ENCODE results near the gene NCKAP5.

The NCKAP5 gene

GRCh38 chr2:133568598-133568997, 335 bp upstream of the NCKAP5 start:
- H3K27ac ChIP-seq = no peak overlapping the region
- TF ChIP-seq, protein P1, sequence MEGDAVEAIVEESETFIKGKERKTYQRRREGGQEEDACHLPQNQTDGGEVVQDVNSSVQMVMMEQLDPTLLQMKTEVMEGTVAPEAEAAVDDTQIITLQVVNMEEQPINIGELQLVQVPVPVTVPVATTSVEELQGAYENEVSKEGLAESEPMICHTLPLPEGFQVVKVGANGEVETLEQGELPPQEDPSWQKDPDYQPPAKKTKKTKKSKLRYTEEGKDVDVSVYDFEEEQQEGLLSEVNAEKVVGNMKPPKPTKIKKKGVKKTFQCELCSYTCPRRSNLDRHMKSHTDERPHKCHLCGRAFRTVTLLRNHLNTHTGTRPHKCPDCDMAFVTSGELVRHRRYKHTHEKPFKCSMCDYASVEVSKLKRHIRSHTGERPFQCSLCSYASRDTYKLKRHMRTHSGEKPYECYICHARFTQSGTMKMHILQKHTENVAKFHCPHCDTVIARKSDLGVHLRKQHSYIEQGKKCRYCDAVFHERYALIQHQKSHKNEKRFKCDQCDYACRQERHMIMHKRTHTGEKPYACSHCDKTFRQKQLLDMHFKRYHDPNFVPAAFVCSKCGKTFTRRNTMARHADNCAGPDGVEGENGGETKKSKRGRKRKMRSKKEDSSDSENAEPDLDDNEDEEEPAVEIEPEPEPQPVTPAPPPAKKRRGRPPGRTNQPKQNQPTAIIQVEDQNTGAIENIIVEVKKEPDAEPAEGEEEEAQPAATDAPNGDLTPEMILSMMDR (IDR thresholded peaks at IDR 0.05; ENCODE audit: low read depth, low read length, missing control alignments) = no peak
- peak overlapping the region; percentile 48 for H3K4me3 ChIP-seq (ENCODE audit: low read depth, low read length)
- no peak for DNase-seq
- no peaks in the 10 kb centered on the region for H3K27me3 ChIP-seq (replicated peaks)
- in situ Hi-C loops (cut with HindIII; ENCODE audit: low pct_ligation_motif_present, low sequenced_read_pairs) = no loop called here
- H3K36me3 ChIP-seq (replicated peaks) = no peaks in the 10 kb centered on the region

- in situ Hi-C loops (cut with HindIII; ENCODE audit: low pct_ligation_motif_present, low sequenced_read_pairs) = no loop called here
- no peak for DNase-seq
- H3K27me3 ChIP-seq (replicated peaks) = no peaks in the 10 kb centered on the region
- TF ChIP-seq, protein P1 (IDR thresholded peaks at IDR 0.05; ENCODE audit: low read depth, low read length, missing control alignments) = no peak
- no peak overlapping the region for H3K4me3 ChIP-seq (ENCODE audit: low read depth, low read length)
- H3K27ac ChIP-seq = no peak overlapping the region
- no peaks in the 10 kb centered on the region for H3K36me3 ChIP-seq (replicated peaks)
These were observed 5.7 kb downstream of the NCKAP5 start for GRCh38 chr2:133562558-133562957.

GRCh38 chr2:133561045-133561852, 7.0 kb downstream of the NCKAP5 start:
- DNase-seq = peak; percentile 65
- no peak overlapping the region for H3K4me3 ChIP-seq (ENCODE audit: low read depth, low read length)
- in situ Hi-C loops (cut with HindIII; ENCODE audit: low pct_ligation_motif_present, low sequenced_read_pairs) = no loop called here

GRCh38 chr2:133557614-133558013, 10.6 kb downstream of the NCKAP5 start:
- no peaks in the 10 kb centered on the region for H3K36me3 ChIP-seq (replicated peaks)

More at GRCh38 chr2:133561045-133561852, 7.0 kb downstream of the NCKAP5 start:
- no peak overlapping the region for H3K27ac ChIP-seq
- H3K36me3 ChIP-seq (replicated peaks) = no peaks in the 10 kb centered on the region
- no peaks in the 10 kb centered on the region for H3K27me3 ChIP-seq (replicated peaks)
- TF ChIP-seq, protein P1 (IDR thresholded peaks at IDR 0.05; ENCODE audit: low read depth, low read length, missing control alignments) = peak; percentile 70

GRCh38 chr2:133553838-133554408, 14.3 kb downstream of the NCKAP5 start:
- in situ Hi-C loops (cut with HindIII; ENCODE audit: low pct_ligation_motif_present, low sequenced_read_pairs) = no loop called here
- DNase-seq = no peak
- Histone ChIP-seq H3K4me3 (ENCODE audit: low read depth, low read length) (no peak overlapping the region), H3K27me3 (replicated peaks) (no peaks in the 10 kb centered on the region), H3K27ac (no peak overlapping the region), H3K36me3 (replicated peaks) (no peaks in the 10 kb centered on the region)
- TF ChIP-seq, protein P1 (IDR thresholded peaks at IDR 0.05; ENCODE audit: low read depth, low read length, missing control alignments) = no peak

More at GRCh38 chr2:133557614-133558013, 10.6 kb downstream of the NCKAP5 start:
- TF ChIP-seq, protein P1 (IDR thresholded peaks at IDR 0.05; ENCODE audit: low read depth, low read length, missing control alignments) = no peak
- in situ Hi-C loops (cut with HindIII; ENCODE audit: low pct_ligation_motif_present, low sequenced_read_pairs) = no loop called here
- Histone ChIP-seq H3K27ac (no peak overlapping the region), H3K27me3 (replicated peaks) (no peaks in the 10 kb centered on the region), H3K4me3 (ENCODE audit: low read depth, low read length) (no peak overlapping the region)
- DNase-seq = no peak

Data from brain microvascular endothelial cell (primary cell).